Right hindlimb (tissue), 1 donor: ENCODE data around the gene PAIP2.
A peak's percentile ranks its signal among the peaks of the same experiment; 100 is the strongest.
"Not testable (repeated sequence)": the region's sequence is repeated elsewhere in the genome, so short reads cannot be mapped to it uniquely, and the experiment has no call there.

Experiments
- DNase-seq: peaks from one replicate; pipeline ENCODE4 v3.0.0-alpha.2; 2018

PAIP2 gene

GRCh38 chr5:139379626-139380449 is 38.2 kb downstream of the PAIP2 start:
- no peak for DNase-seq

DNA sequence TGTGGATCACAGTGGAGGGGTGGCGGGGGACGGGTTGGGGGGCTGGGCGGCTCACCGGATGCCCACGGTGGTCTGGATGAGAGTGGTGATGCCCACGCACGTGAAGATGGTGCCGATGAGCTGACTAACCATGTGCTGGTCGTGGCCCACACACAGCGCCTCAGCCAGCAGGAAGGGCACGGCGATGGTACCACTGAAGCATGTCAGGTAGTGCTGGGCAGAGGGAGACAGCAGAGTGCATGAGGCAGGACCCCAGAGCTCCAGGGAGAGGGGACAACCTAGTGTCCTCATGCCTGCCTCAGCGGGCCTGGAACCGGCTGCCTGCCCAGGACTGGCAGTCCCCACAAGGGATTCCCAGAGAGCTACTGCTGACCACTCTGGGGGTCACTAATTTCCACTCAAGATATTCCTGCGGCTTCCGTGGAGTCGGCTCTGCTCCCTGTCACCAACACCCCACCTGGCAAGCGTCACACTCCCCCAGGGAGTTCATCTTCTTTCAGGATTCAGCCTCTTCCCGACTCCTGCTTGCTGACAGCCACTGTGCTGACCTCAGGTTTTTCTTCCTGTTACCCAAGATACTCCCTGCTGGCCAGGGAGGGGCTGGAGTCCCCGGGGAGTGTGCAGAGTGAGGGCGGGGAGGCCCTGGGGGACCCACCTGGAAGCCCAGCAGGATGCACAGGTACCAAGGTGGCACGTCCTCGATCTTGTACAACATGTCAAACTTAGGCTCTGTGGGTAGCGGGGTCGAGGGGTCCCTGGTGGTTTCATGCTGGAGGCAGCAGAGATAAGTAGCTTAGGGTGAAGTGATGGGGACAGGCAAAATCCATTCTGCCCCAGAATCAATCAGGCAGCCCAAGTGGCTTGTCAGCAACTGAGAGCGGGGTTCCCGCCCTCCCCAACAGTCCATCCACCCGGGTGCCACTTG is 40.4 kb downstream of the PAIP2 start:
- no peak for DNase-seq

DNA sequence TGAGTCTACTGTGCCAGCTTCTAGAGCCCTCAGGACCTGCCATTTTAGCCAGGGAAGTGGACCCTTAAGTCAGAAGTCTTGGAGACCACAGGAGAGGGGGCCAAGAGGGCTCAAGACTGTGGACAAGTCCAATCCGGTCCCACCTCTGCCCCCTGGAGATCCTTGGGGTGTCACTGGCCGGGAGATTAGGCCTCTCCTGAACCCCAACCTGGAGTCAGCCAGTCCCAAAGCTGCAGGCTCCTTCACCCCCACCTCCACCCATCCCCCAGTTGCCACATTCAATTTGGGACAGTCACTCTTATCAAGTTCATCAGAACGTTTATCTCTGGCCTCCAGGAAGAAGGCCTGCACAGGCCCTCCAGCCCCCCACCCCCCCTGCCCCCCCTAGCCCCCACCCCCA is 41.2 kb downstream of the PAIP2 start:
- no peak for DNase-seq

GRCh38 chr5:139383275-139383992 is 41.8 kb downstream of the PAIP2 start, which contains the start of gene SLC23A1:
Gene SLC23A1, minus strand, starts transcription at chr5:139383297. Its CDS starts 44 bp downstream, at chr5:139383253.
- DNase-seq, result no peak

DNA sequence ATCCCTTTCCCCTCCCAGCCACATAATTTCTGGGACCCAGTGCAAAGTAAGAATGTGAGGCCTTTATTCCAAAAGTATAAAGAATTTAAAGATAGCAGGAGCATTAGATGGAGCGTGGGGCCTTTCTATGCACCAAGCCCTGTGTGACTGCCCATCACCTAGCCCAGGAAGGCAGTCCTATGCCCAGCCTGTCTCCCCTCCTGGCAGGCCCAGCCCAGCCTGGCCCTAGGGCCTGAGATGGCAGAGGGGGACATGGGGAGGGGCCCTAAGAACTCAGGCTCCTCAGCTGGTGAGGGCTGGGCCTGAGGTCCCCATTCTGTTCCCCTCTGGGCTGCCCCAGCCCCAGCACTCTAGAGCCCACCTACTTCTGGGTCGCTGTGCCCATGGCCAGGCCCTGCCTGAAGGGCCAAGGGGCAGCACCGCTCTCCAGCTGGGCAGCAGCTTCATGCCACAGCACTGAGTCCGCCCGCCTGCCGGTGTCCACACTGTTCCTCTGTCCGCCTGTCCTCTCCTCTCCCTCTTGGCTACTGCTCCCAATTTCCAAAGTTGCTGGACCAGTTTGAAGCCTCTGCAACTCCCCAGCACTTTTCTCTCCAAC is 42.4 kb downstream of the PAIP2 start:
- no peak for DNase-seq

DNA sequence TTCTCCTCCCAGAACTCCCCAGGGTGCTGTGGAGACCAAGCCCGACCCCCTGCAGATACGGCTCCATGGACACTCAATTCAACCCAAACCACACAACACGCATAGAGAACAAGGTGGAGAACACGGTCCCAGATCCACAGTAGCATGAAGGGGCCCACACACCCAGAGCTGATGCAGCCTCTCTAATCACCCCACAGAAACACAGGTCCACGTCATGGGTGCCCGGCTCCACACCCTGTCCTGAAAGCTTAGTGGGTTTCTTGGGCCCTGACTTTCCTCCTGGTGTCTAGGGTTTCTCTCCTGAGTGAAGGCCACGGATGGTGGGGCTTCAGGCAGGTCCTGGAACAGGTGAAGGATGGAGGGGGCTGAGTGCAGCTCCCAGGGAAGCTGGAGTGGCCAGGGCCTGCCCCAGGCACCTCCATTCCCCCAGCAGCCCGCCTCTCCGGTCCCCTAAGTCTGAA is 43.0 kb downstream of the PAIP2 start:
- DNase-seq, result no peak

GRCh38 chr5:139385061-139386049 is 43.7 kb downstream of the PAIP2 start:
- DNase-seq, result no peak

DNA sequence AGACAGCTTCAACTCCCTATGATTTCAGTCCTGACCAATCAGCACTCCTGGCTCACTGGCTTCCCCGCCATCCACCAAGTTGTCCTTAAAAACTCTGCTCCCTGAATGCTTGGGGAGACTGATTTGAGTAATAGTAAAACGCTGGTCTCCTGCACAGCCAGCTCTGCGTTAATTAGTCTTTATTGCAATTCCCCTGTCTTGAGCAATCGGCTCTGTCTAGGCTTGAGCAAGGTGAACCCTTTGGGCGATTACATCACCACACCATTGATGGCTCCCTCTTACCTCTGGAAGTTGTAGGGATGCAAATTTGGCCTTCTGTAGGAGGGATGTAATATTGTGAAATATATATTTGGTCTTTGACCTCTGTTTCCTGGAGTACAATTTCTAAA is 44.4 kb downstream of the PAIP2 start:
- DNase-seq, result no peak

DNA sequence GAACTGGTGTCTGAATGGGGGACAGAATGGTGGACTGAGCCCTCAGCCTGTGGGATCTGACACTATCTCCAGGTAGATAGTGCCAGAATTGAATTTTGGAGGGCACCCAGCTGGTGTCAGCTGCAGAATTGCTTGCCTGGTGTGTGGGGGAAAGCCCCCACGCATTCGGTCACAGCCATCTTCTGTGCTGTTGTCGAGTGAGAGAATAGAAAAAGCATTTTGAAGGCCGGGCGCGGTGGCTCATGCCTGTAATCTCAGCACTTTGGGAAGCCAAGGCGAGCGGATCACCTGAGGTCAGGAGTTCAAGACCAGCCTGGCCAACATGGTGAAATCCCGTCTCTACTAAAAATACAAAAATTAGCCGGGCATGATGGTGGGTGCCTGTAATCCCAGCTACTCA is 45.3 kb downstream of the PAIP2 start:
- not testable (repeated sequence) for DNase-seq

GRCh38 chr5:139387611-139388197 is 46.0 kb downstream of the PAIP2 start:
- no peak for DNase-seq

GRCh38 chr5:139388198-139388821 is 46.7 kb downstream of the PAIP2 start:
- DNase-seq, result no peak

DNA sequence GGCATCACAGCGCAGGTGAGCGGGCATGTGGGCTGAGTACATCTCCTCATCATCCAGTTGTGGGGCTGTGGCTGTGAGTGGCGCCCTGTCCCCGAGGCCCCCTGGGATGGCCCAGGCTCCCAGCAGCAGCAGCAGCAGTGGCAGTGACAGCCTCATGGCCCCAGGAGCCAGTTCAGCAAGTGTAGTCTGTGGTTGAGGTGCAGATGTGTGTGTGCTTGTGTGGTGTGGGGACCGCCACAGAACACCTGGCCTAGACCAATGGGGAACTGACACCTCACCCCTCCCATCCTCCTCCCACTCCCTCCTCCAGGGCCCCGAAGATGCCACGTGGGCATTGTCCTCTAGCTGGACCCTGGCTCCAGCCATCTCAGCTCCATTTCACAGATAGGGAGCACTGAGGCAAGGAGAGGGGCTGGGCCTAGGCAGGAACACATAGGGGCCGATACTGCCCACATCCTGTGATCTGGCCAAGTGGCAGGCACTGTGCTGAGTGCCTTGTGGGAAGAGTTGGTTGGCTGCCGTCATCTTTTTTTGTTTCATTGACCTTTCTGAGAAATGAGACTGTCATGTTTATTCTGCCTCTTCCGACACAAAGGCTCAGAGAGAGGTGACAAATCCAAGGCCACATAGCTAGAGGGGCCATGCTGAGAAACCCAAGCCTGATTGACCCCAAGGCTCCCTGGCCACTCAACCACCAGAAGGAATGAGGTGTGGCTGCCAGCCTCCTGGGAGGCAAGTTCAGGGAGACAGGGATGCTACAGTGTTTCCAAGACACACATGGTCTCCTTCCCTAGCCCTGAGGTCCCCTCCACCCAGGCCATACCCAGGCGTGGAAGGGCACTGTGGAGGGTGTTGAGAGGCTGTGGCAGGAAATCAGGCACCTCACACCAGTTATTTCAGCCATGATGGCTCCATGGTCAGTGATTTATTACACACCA is 48.3 kb downstream of the PAIP2 start, which contains the start of gene MZB1:
Gene MZB1, minus strand, starts transcription at position 213 of the 938 bp plus-strand sequence. Its CDS starts 57 bp downstream, at position 156.
- no peak for DNase-seq

DNA sequence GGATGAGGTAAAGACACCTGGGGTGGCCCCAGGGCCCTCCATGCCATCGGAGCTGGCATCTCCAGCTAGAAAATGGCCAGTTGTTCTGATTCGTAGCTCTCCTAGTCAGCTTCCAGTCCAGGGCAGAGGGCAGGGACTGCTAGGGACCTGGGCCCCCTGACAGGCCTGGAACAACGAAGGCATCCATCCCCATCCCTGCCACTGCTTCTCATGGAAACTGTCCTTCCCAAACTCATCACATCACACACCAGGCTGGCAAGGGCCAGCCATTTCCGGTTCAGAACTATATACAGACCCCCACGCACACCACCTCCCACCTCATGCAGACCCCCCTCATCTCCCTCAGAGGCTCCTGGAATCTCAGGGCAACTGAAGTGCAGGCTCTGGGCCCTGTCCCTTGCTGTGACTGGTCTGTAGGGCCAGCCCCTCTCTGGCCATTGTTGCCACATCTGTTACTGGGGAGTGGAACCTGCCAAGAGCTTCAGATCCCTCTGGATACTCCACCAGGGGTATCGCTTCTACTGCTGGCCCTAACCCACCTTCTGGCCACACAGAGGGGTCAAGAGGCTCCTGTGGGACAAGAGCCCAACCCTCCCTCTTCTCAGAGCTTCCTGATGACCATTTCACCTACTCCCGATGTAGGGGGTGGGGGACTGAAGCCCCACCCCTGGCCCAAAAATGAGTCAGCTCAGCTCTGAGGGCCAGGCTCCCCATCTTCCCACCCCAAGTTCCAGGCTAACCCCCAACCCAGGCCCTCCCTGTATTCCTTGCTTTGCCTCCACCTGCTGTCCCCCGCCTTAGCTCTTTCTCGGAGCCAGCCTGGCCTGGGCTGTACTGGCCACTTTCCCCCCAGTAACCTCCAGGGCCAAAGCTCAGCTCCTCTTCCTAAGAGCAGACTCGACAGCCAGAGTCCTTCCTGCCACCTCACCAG is 49.2 kb downstream of the PAIP2 start:
- no peak for DNase-seq

DNA sequence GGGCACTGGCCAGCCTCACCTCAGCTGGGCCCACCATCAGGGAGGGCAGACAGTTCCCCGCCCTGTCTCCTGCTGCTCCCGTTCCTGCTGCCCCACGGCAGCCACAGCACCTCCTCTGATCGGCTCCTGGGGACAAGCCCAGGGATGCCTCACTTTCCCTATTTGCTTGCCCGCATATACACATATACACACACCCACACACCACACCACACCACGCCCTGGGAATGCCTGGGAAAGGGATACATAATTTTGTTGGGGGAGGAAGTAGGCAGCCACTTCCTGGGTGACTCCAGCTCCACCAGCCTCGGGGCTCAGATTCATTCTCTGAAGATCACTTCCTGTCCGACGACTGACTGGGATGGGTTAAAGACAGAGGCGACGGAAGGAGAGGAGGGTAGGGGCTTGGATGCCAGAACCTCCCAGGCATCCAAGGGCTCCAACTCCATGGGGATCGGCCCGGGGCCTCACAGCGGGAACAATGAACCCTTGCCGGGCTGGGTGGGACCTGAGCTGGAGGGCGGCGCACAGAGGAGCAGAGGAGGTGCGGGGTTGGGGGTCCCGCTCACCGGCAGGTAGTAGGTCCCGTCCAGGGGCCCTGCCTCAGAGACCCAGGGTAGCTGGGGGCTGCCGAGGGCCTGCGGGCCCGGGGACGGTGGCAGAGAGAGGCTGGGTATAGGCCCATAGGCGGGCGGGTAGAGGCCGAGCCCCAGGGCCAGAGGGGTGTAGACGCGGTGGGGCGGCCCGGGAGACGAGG is 50.1 kb downstream of the PAIP2 start:
- no peak for DNase-seq

- no peak for DNase-seq
Observed at GRCh38 chr5:139392324-139392677, 50.6 kb downstream of the PAIP2 start.

GRCh38 chr5:139392678-139393496 is 51.2 kb downstream of the PAIP2 start:
- DNase-seq, result peak; percentile 79
